Thyroid gland (tissue), 4 donors: ENCODE measurements around the gene MS4A7. TPM values are rescaled to one million over a fixed set of nuclear protein-coding genes. Genes with fewer than 3 reads are reported as not detected.
A peak's percentile ranks its signal among the peaks of the same experiment; 100 is the strongest.

Source experiments
- DNase-seq, 2 donors: peaks; one replicate each; pipeline ENCODE4 v3.0.0-alpha.2; 2019
- H3K27ac ChIP-seq, 3 donors: fragments of 200-600 bp; sonication (generic); 1 replicate in 2 of 3; 2 replicates in 1 of 3; pipeline ENCODE4 v1.5.1; 2016 to 2019; ENCODE audit warnings: mild to moderate bottlenecking in 1 of 3, moderate library complexity in 1 of 3
- H3K27me3 ChIP-seq: fragments of 200-600 bp; sonication (generic); one replicate; pipeline ENCODE4 v1.5.1; 2019
- H3K36me3 ChIP-seq, 2 donors: fragments of 200-600 bp; sonication (generic); one replicate each; pipeline ENCODE4 v1.5.1; 2016 to 2019
- H3K4me1 ChIP-seq, 2 donors: fragments of 200-600 bp; sonication (generic); one replicate each; pipeline ENCODE4 v1.5.1; 2017 to 2019
- H3K4me3 ChIP-seq, 3 donors: fragments of 200-600 bp; sonication (generic); replicated peaks in 1 of 3; 1 replicate in 2 of 3; 2 replicates in 1 of 3; pipeline ENCODE4 v1.5.1; 2016; ENCODE audit warnings: mild to moderate bottlenecking in 1 of 3
- H3K9me3 ChIP-seq: fragments of 200-600 bp; sonication (generic); one replicate; pipeline ENCODE4 v1.5.1; 2017
- CTCF ChIP-seq, 6 experiments: fragments of 200-600 bp in 3 of 6; fragments of 450-650 bp in 3 of 6; sonication (generic) in 3 of 6; IDR thresholded peaks; one replicate each; pipeline ENCODE4 v1.5.1; 2016 to 2019; ENCODE audit warnings: antibody characterized with exemption in 6 of 6, mild to moderate bottlenecking in 2 of 6, inconsistent platforms in 1 of 6, moderate library complexity in 1 of 6
- POLR2A ChIP-seq, 2 donors: fragments of 450-650 bp; IDR thresholded peaks; one replicate each; pipeline ENCODE4 v1.6.1; 2017; ENCODE audit warnings: antibody characterized with exemption in 2 of 2, mild to moderate bottlenecking in 2 of 2, moderate library complexity in 1 of 2
- WGBS, 2 donors: methylation state at CpG; one replicate each; pipeline ENCODE4 v1.1.5; 2017; 5-methylcytosine and 5-hydroxymethylcytosine counted together
- intact Hi-C: fragments of 100-400 bp; cut with DNase I; formaldehyde crosslinking; loops from one replicate; pipeline ENCODE4 v1.15.1; 2023
- total RNA-seq, 4 donors: library from RNA; depleted of rRNA; stranded (reverse); fragments of >200 nt; gene quantifications; one replicate each; pipeline ENCODE4 v1.2.3, GENCODE V29; 2016

The MS4A7 gene
- total RNA-seq, 4 donors from 2014 or later = 6.1 to 44.2 (median 7.0) TPM

GRCh38 chr11:60376601-60377000 is 1.7 kb upstream of the MS4A7 start:
- TF ChIP-seq POLR2A (IDR thresholded peaks at IDR 0.05) (no peak), CTCF (IDR thresholded peaks at IDR 0.05) (no peak)
- H3K36me3 ChIP-seq = no peaks in the 10 kb centered on the region
- H3K27ac ChIP-seq = no peak overlapping the region
- DNase-seq = no peak
- 60 to 63% methylated on average over 3 of the region's 3 CpGs for WGBS, 2 donors
- intact Hi-C loops = no loop called here
- no peaks in the 10 kb centered on the region for H3K4me1 ChIP-seq
- H3K27me3 ChIP-seq = no peaks in the 10 kb centered on the region
- no peak overlapping the region for H3K4me3 ChIP-seq
- no peaks in the 10 kb centered on the region for H3K9me3 ChIP-seq

GRCh38 chr11:60377401-60378136 is 763 bp upstream of the MS4A7 start:
- Histone ChIP-seq H3K4me1 (no peaks in the 10 kb centered on the region), H3K36me3 (no peaks in the 10 kb centered on the region), H3K4me3 (no peak overlapping the region), H3K9me3 (no peaks in the 10 kb centered on the region), H3K27ac (no peak overlapping the region), H3K27me3 (no peaks in the 10 kb centered on the region)
- peak; percentile 8 to 9 for DNase-seq
- no peak for TF ChIP-seq POLR2A (IDR thresholded peaks at IDR 0.05)
- no peak for TF ChIP-seq CTCF (IDR thresholded peaks at IDR 0.05)
- WGBS, 2 donors = 75 to 80% methylated on average over 2 of the region's 2 CpGs
- intact Hi-C loops = no loop called here

- no peak for DNase-seq
- H3K27ac ChIP-seq = no peak overlapping the region
- TF ChIP-seq CTCF (IDR thresholded peaks at IDR 0.05) = no peak
- no peak for TF ChIP-seq POLR2A (IDR thresholded peaks at IDR 0.05)
- 51 to 63% methylated on average over 5 of the region's 5 CpGs for WGBS, 2 donors
- no peaks in the 10 kb centered on the region for H3K4me1 ChIP-seq
- H3K36me3 ChIP-seq = no peaks in the 10 kb centered on the region
- intact Hi-C loops = no loop called here
- H3K4me3 ChIP-seq = no peak overlapping the region
- H3K27me3 ChIP-seq = no peaks in the 10 kb centered on the region
- H3K9me3 ChIP-seq = no peaks in the 10 kb centered on the region
These were observed 11.1 kb downstream of the MS4A7 start for GRCh38 chr11:60389279-60389910.

GRCh38 chr11:60390419-60390818 is 12.1 kb downstream of the MS4A7 start:
- no peak overlapping the region for H3K4me3 ChIP-seq
- no peaks in the 10 kb centered on the region for H3K27me3 ChIP-seq
- no peaks in the 10 kb centered on the region for H3K4me1 ChIP-seq
- H3K36me3 ChIP-seq = no peaks in the 10 kb centered on the region
- H3K27ac ChIP-seq = no peak overlapping the region
- no peaks in the 10 kb centered on the region for H3K9me3 ChIP-seq
- DNase-seq = no peak
- TF ChIP-seq CTCF (IDR thresholded peaks at IDR 0.05) = no peak
- no peak for TF ChIP-seq POLR2A (IDR thresholded peaks at IDR 0.05)
- intact Hi-C loops = no loop called here

GRCh38 chr11:60392361-60392760 is 14.0 kb downstream of the MS4A7 start:
- Histone ChIP-seq H3K4me3 (no peak overlapping the region), H3K4me1 (no peaks in the 10 kb centered on the region), H3K27ac (no peak overlapping the region), H3K9me3 (no peaks in the 10 kb centered on the region), H3K36me3 (no peaks in the 10 kb centered on the region), H3K27me3 (no peaks in the 10 kb centered on the region)
- DNase-seq = no peak
- TF ChIP-seq POLR2A (IDR thresholded peaks at IDR 0.05) (no peak), CTCF (IDR thresholded peaks at IDR 0.05) (no peak)
- intact Hi-C loops = no loop called here
- 80 to 85% methylated on average over 2 of the region's 2 CpGs for WGBS, 2 donors
